Measurements from ENCODE around the gene RANBP3. TPM values are rescaled to one million over a fixed set of nuclear protein-coding genes. Genes with fewer than 3 reads are reported as not detected.

The RANBP3 gene
- total RNA-seq, 1 experiment from 2014 or later, result 44.1 TPM

- BruUV-seq (replicated peaks), result no TSS peak
- H3K9me3 ChIP-seq (ENCODE audit: insufficient read depth, low read depth), result no peaks in the 10 kb centered on the region
- no peaks in the 10 kb centered on the region for H3K27me3 ChIP-seq (ENCODE audit: insufficient read depth, low read depth)
- no peaks in the 10 kb centered on the region for H3K4me1 ChIP-seq (replicated peaks; ENCODE audit: insufficient read depth)
- H2AFZ ChIP-seq, result no peak overlapping the region
- TF ChIP-seq CTCF (conservative IDR thresholded peaks at IDR 0.05), result no peak
- no peak for TF ChIP-seq EZH2 (IDR thresholded peaks at IDR 0.05; ENCODE audit: low read depth)
- CTCF ChIA-PET, result no interaction called here
- no peaks in the 10 kb centered on the region for H3F3A ChIP-seq (ENCODE audit: insufficient read depth, low read depth)
- H3K4me3 ChIP-seq, result no peak overlapping the region
- no peak overlapping the region for H3K4me2 ChIP-seq
- H3K36me3 ChIP-seq (ENCODE audit: low read depth), result no peaks in the 10 kb centered on the region
- H4K20me1 ChIP-seq (ENCODE audit: insufficient read depth), result no peaks in the 10 kb centered on the region
- no peak overlapping the region for H3K27ac ChIP-seq
- no peaks in the 10 kb centered on the region for H3K79me2 ChIP-seq (ENCODE audit: low read depth)
- DNase-seq, result no peak
- POLR2A ChIA-PET (ENCODE audit: unreplicated experiment), result no interaction called here
- intact Hi-C loops (cut with micrococcal nuclease; ENCODE audit: unreplicated experiment), result no loop called here
- H3K9me2 ChIP-seq (ENCODE audit: insufficient read depth), result no peaks in the 10 kb centered on the region
Measured at GRCh38 chr19:5993201-5993600, 15.3 kb upstream of the RANBP3 start.

- Histone ChIP-seq H3K4me3 (no peak overlapping the region), H2AFZ (no peak overlapping the region), H3K4me1 (replicated peaks; ENCODE audit: insufficient read depth) (no peaks in the 10 kb centered on the region), H3K27ac (no peak overlapping the region), H3K79me2 (ENCODE audit: low read depth) (no peaks in the 10 kb centered on the region), H3F3A (ENCODE audit: insufficient read depth, low read depth) (no peaks in the 10 kb centered on the region), H3K27me3 (ENCODE audit: insufficient read depth, low read depth) (no peaks in the 10 kb centered on the region), H3K4me2 (no peak overlapping the region), H4K20me1 (ENCODE audit: insufficient read depth) (no peaks in the 10 kb centered on the region), H3K9me2 (ENCODE audit: insufficient read depth) (no peaks in the 10 kb centered on the region), H3K9me3 (ENCODE audit: insufficient read depth, low read depth) (no peaks in the 10 kb centered on the region), H3K36me3 (ENCODE audit: low read depth) (no peaks in the 10 kb centered on the region)
- BruUV-seq (replicated peaks), result no TSS peak
- DNase-seq, result no peak
- intact Hi-C loops (cut with micrococcal nuclease; ENCODE audit: unreplicated experiment), result no loop called here
- ChIA-PET CTCF (no interaction called here), POLR2A (ENCODE audit: unreplicated experiment) (no interaction called here)
- TF ChIP-seq EZH2 (IDR thresholded peaks at IDR 0.05; ENCODE audit: low read depth), result no peak
- TF ChIP-seq CTCF (conservative IDR thresholded peaks at IDR 0.05), result no peak
Measured at GRCh38 chr19:5992756-5993155, 14.8 kb upstream of the RANBP3 start.

GRCh38 chr19:5991244-5991838 lies 13.4 kb upstream of the RANBP3 start:
- Histone ChIP-seq H4K20me1 (ENCODE audit: insufficient read depth) (no peaks in the 10 kb centered on the region), H3K79me2 (ENCODE audit: low read depth) (no peaks in the 10 kb centered on the region), H3K36me3 (ENCODE audit: low read depth) (no peaks in the 10 kb centered on the region), H3K27ac (no peak overlapping the region), H3F3A (ENCODE audit: insufficient read depth, low read depth) (no peaks in the 10 kb centered on the region), H3K4me3 (no peak overlapping the region), H3K27me3 (ENCODE audit: insufficient read depth, low read depth) (no peaks in the 10 kb centered on the region), H3K4me1 (replicated peaks; ENCODE audit: insufficient read depth) (no peaks in the 10 kb centered on the region), H3K4me2 (no peak overlapping the region), H3K9me3 (ENCODE audit: insufficient read depth, low read depth) (no peaks in the 10 kb centered on the region), H2AFZ (no peak overlapping the region), H3K9me2 (ENCODE audit: insufficient read depth) (no peaks in the 10 kb centered on the region)
- DNase-seq, result no peak
- CTCF ChIA-PET, result no interaction called here
- BruUV-seq (replicated peaks), result no TSS peak
- POLR2A ChIA-PET (ENCODE audit: unreplicated experiment), result no interaction called here
- intact Hi-C loops (cut with micrococcal nuclease; ENCODE audit: unreplicated experiment), result no loop called here
- TF ChIP-seq EZH2 (IDR thresholded peaks at IDR 0.05; ENCODE audit: low read depth), result no peak
- no peak for TF ChIP-seq CTCF (conservative IDR thresholded peaks at IDR 0.05)

Measured in PC-9 (cell line).